SK-N-SH (cell line): ENCODE results near the gene RAB8A. TPM values are rescaled to one million over a fixed set of nuclear protein-coding genes. Genes with fewer than 3 reads are reported as not detected.

ENCODE experiments used
- CTCF ChIA-PET: fragments of 300-600, 350-600 bp; formaldehyde crosslinking; extraction: SDS; loops from one replicate; lab custom pipeline; 2021; lab: Yijun Ruan, JAX
- POLR2A ChIA-PET: fragments of 350-600 bp; sonication (Branson Sonifier 250); formaldehyde crosslinking; extraction: SDS; loops from one replicate; lab custom pipeline; 2020; ENCODE audit warnings: antibody characterized with exemption, inconsistent platforms; lab: Yijun Ruan, JAX
- DNase-seq: peaks from one replicate; pipeline ENCODE4 v3.0.0; 2012
- H2AFZ ChIP-seq: fragments of 200-600 bp; sonication (generic); 2 replicates; pipeline ENCODE4 v1.8.1; 2016; ENCODE audit warnings: antibody characterized with exemption, mild to moderate bottlenecking, low read depth
- H3F3A ChIP-seq: fragments of 200-600 bp; sonication (generic); replicated peaks from 2 replicates; pipeline ENCODE3; 2016; ENCODE audit warnings: antibody characterized with exemption, mild to moderate bottlenecking; ENCODE audit not compliant: insufficient read depth
- H3K27ac ChIP-seq, 2 experiments: fragments of 200-500 bp in 1 of 2; fragments of 200-600 bp in 1 of 2; sonication (Bioruptor generic) in 1 of 2; sonication (generic), shearing (Covaris generic) in 1 of 2; 2 replicates each; pipeline versions ENCODE4 v1.5.1 to v1.6.1; 2014 to 2016; ENCODE audit warnings: low read depth in 2 of 2, inconsistent platforms in 1 of 2, low read length in 1 of 2, mild to moderate bottlenecking in 1 of 2, mixed read lengths in 1 of 2
- H3K27me3 ChIP-seq: fragments of 200-600 bp; sonication (generic), shearing (Covaris generic); 2 replicates; pipeline ENCODE4 v1.6.1; 2016; ENCODE audit warnings: mixed run types; ENCODE audit not compliant: insufficient read depth
- H3K36me3 ChIP-seq, 2 experiments: fragments of 200-500 bp in 1 of 2; fragments of 200-600 bp in 1 of 2; sonication (Bioruptor generic) in 1 of 2; sonication (generic) in 1 of 2; replicated peaks in 1 of 2; 2 replicates each; pipeline versions ENCODE3 to v1.5.1; 2014 to 2016; ENCODE audit warnings: low read length in 1 of 2, mild to moderate bottlenecking in 1 of 2; ENCODE audit not compliant: insufficient read depth in 2 of 2, control insufficient read depth in 1 of 2
- H3K4me1 ChIP-seq, 2 experiments: fragments of 200-500 bp in 1 of 2; fragments of 200-600 bp in 1 of 2; sonication (Bioruptor generic) in 1 of 2; sonication (generic), shearing (Covaris generic) in 1 of 2; 2 replicates each; pipeline versions ENCODE4 v1.5.1 to v1.6.1; 2014 to 2016; ENCODE audit warnings: low read depth in 1 of 2, low read length in 1 of 2, mixed run types in 1 of 2; ENCODE audit not compliant: insufficient read depth in 2 of 2, control insufficient read depth in 1 of 2
- H3K4me2 ChIP-seq: fragments of 200-600 bp; sonication (generic), shearing (Covaris generic); 2 replicates; pipeline ENCODE4 v1.6.1; 2017; ENCODE audit warnings: mixed run types
- H3K4me3 ChIP-seq, 2 experiments: fragments of 200-500 bp in 1 of 2; fragments of 200-600 bp in 1 of 2; sonication (Bioruptor generic) in 1 of 2; sonication (generic), shearing (Covaris generic) in 1 of 2; 2 replicates each; pipeline versions ENCODE4 v1.5.1 to v1.8.1; 2014 to 2016; ENCODE audit warnings: low read depth in 2 of 2, inconsistent platforms in 1 of 2, low read length in 1 of 2, mild to moderate bottlenecking in 1 of 2, mixed read lengths in 1 of 2, moderate library complexity in 1 of 2
- H3K79me2 ChIP-seq: fragments of 200-600 bp; sonication (generic); 2 replicates; pipeline ENCODE4 v1.8.1; 2017; ENCODE audit warnings: mild to moderate bottlenecking; ENCODE audit not compliant: insufficient read depth
- H3K9ac ChIP-seq: fragments of 200-600 bp; sonication (generic); 2 replicates; pipeline ENCODE4 v1.6.1; 2017; ENCODE audit warnings: mixed run types
- H3K9me2 ChIP-seq: fragments of 200-600 bp; sonication (generic); 2 replicates; pipeline ENCODE4 v1.6.1; 2017; ENCODE audit warnings: mixed run types
- H3K9me3 ChIP-seq: fragments of 200-600 bp; sonication (generic); 2 replicates; pipeline ENCODE4 v1.6.1; 2017; ENCODE audit warnings: mixed run types, mild to moderate bottlenecking, moderate library complexity
- H4K20me1 ChIP-seq: fragments of 200-600 bp; sonication (generic); 2 replicates; pipeline ENCODE4 v1.6.1; 2017; ENCODE audit warnings: mild to moderate bottlenecking, mixed run types; ENCODE audit not compliant: insufficient read depth
- FOXM1 ChIP-seq: IDR thresholded peaks from 2 replicates; pipeline ENCODE4 v1.4.0; 2012; ENCODE audit warnings: low read depth, mild to moderate bottlenecking
- JUND ChIP-seq: IDR thresholded peaks from 2 replicates; pipeline ENCODE4 v1.4.0; 2012
- MXI1 ChIP-seq: IDR thresholded peaks from 2 replicates; pipeline ENCODE4 v1.6.1; 2012; ENCODE audit warnings: mild to moderate bottlenecking, low read depth, low read length, improper control_type of control experiment
- NRF1 ChIP-seq: IDR thresholded peaks from 2 replicates; pipeline ENCODE4 v1.6.1; 2012; ENCODE audit warnings: low read depth, mild to moderate bottlenecking, low read length
- RAD21 ChIP-seq: IDR thresholded peaks from 2 replicates; pipeline ENCODE4 v1.6.1; 2012; ENCODE audit warnings: mild to moderate bottlenecking, low read length
- REST ChIP-seq: IDR thresholded peaks from 2 replicates; pipeline ENCODE4 v1.6.1; 2012; ENCODE audit warnings: mild to moderate bottlenecking, low read depth, low read length, moderate library complexity
- USF2 ChIP-seq: fragments of 150-350 bp; IDR thresholded peaks from 2 replicates; pipeline ENCODE4 v1.6.1; 2017; ENCODE audit warnings: antibody characterized with exemption, low read length, low read depth, borderline replicate concordance
- ZBTB33 ChIP-seq: IDR thresholded peaks from 2 replicates; pipeline ENCODE4 v1.4.0; 2012; ENCODE audit warnings: low read depth, borderline replicate concordance
- WGBS: methylation state at CpG from one replicate; pipeline ENCODE4 v1.1.6; 2017; ENCODE audit warnings: low lambda C conversion rate; 5-methylcytosine and 5-hydroxymethylcytosine counted together
- polyA plus RNA-seq, 3 experiments: library from polyadenylated mRNA; depleted of rRNA; stranded (reverse); fragments of >200 nt; gene quantifications; 2 replicates each; pipeline ENCODE4 v1.2.3, GENCODE V29; 2012
- TF ChIP-seq, protein P1 (sequence below): fragments of 150-350 bp; IDR thresholded peaks from 2 replicates; pipeline ENCODE4 v1.6.1; 2016; ENCODE audit warnings: mild to moderate bottlenecking, low read depth, low read length

RAB8A gene
- polyA plus RNA-seq, 1 of the 3 experiments (the other 2 are of a cell fraction): 55.2 TPM

GRCh38 chr19:16068696-16069259 lies 42.9 kb upstream of the RAB8A start:
- Histone ChIP-seq H3K4me1 (no peaks in the 10 kb centered on the region; a peak in 1 of 4 replicates), H3K27me3 (no peaks in the 10 kb centered on the region), H3F3A (no peaks in the 10 kb centered on the region), H3K4me3 (no peak overlapping the region), H3K4me2 (no peak overlapping the region), H3K9ac (no peak overlapping the region), H4K20me1 (no peaks in the 10 kb centered on the region), H3K9me2 (no peaks in the 10 kb centered on the region), H3K36me3 (no peaks in the 10 kb centered on the region), H3K79me2 (no peaks in the 10 kb centered on the region), H3K9me3 (no peaks in the 10 kb centered on the region), H3K27ac (no peak overlapping the region), H2AFZ (no peak overlapping the region)
- 81% methylated on average over 10 of the region's 10 CpGs for WGBS
- no peak for DNase-seq
- ChIA-PET CTCF (no interaction called here), POLR2A (no interaction called here)
- TF ChIP-seq, protein P1, sequence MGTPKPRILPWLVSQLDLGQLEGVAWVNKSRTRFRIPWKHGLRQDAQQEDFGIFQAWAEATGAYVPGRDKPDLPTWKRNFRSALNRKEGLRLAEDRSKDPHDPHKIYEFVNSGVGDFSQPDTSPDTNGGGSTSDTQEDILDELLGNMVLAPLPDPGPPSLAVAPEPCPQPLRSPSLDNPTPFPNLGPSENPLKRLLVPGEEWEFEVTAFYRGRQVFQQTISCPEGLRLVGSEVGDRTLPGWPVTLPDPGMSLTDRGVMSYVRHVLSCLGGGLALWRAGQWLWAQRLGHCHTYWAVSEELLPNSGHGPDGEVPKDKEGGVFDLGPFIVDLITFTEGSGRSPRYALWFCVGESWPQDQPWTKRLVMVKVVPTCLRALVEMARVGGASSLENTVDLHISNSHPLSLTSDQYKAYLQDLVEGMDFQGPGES: no peak
- TF ChIP-seq USF2 (no peak), FOXM1 (no peak), REST (no peak), MXI1 (no peak), NRF1 (no peak), JUND (no peak), ZBTB33 (no peak), RAD21 (no peak)
